Liver (tissue), 9 donors: ENCODE results near the gene CLIC5. TPM values are rescaled to one million over a fixed set of nuclear protein-coding genes. Genes with fewer than 3 reads are reported as not detected.

ENCODE experiments used
- DNase-seq: peaks from one replicate; pipeline ENCODE4 v3.0.0-alpha.2; 2017; ENCODE audit warnings: low spot score
- H3K27ac ChIP-seq, 2 donors: one replicate each; pipeline ENCODE4 v1.7.0; 2013; ENCODE audit warnings: inconsistent platforms in 2 of 2, low read length in 2 of 2, control low read depth in 1 of 2, low read depth in 1 of 2, mild to moderate bottlenecking in 1 of 2
- H3K27me3 ChIP-seq, 4 donors: one replicate each; pipeline versions ENCODE4 v1.6.1 to v1.7.0; 2013; ENCODE audit warnings: low read length in 3 of 4, inconsistent platforms in 1 of 4, mild to moderate bottlenecking in 1 of 4, moderate library complexity in 1 of 4; ENCODE audit not compliant: control insufficient read depth in 4 of 4, insufficient read depth in 4 of 4
- H3K36me3 ChIP-seq, 4 donors: one replicate each; pipeline versions ENCODE4 v1.6.1 to v1.7.0; 2013; ENCODE audit warnings: low read length in 3 of 4, mild to moderate bottlenecking in 3 of 4, low read depth in 1 of 4, moderate library complexity in 1 of 4; ENCODE audit not compliant: control insufficient read depth in 4 of 4, insufficient read depth in 3 of 4
- H3K4me1 ChIP-seq, 4 donors: one replicate each; pipeline versions ENCODE4 v1.6.1 to v1.7.0; 2013; ENCODE audit warnings: low read length in 3 of 4, mild to moderate bottlenecking in 3 of 4, moderate library complexity in 1 of 4; ENCODE audit not compliant: control insufficient read depth in 4 of 4, insufficient read depth in 4 of 4
- H3K4me3 ChIP-seq, 3 donors: one replicate each; pipeline versions ENCODE4 v1.6.1 to v1.7.0; 2013; ENCODE audit warnings: low read length in 3 of 3, control low read depth in 1 of 3, low read depth in 1 of 3, mild to moderate bottlenecking in 1 of 3
- H3K9ac ChIP-seq, 2 donors: one replicate each; pipeline ENCODE4 v1.7.0; 2013; ENCODE audit warnings: low read length in 2 of 2, mild to moderate bottlenecking in 2 of 2, moderate library complexity in 2 of 2, control low read depth in 1 of 2, low read depth in 1 of 2
- H3K9me3 ChIP-seq, 4 donors: one replicate each; pipeline versions ENCODE4 v1.6.1 to v1.7.0; 2013; ENCODE audit warnings: low read length in 3 of 4; ENCODE audit not compliant: control insufficient read depth in 4 of 4
- EGR1 ChIP-seq, 2 donors: IDR thresholded peaks; 2 replicates each; pipeline ENCODE4 v1.6.1; 2016 to 2018; ENCODE audit warnings: antibody characterized with exemption in 2 of 2, low read depth in 2 of 2
- FOXA1 ChIP-seq: IDR thresholded peaks from 2 replicates; pipeline ENCODE4 v1.6.1; 2016; ENCODE audit warnings: antibody characterized with exemption
- FOXA2 ChIP-seq: IDR thresholded peaks from 2 replicates; pipeline ENCODE4 v1.6.1; 2016; ENCODE audit warnings: antibody characterized with exemption
- GABPA ChIP-seq, 2 donors: IDR thresholded peaks in 1 of 2; conservative IDR thresholded peaks in 1 of 2; 2 replicates each; pipeline ENCODE4 v1.6.1; 2016; ENCODE audit warnings: antibody characterized with exemption in 2 of 2, mild to moderate bottlenecking in 1 of 2, moderate library complexity in 1 of 2
- HNF4A ChIP-seq, 2 donors: conservative IDR thresholded peaks; 2 replicates each; pipeline ENCODE4 v1.6.1; 2016; ENCODE audit warnings: antibody characterized with exemption in 2 of 2, mild to moderate bottlenecking in 2 of 2
- HNF4G ChIP-seq: IDR thresholded peaks from 2 replicates; pipeline ENCODE4 v1.6.1; 2016; ENCODE audit warnings: antibody characterized with exemption
- JUND ChIP-seq, 2 donors: IDR thresholded peaks; 2 replicates each; pipeline ENCODE4 v1.6.1; 2016; ENCODE audit warnings: antibody characterized with exemption in 2 of 2
- NR2F2 ChIP-seq: IDR thresholded peaks from 2 replicates; pipeline ENCODE4 v1.6.1; 2016; ENCODE audit warnings: antibody characterized with exemption
- RAD21 ChIP-seq, 2 donors: IDR thresholded peaks; 2 replicates each; pipeline ENCODE4 v1.6.1; 2016; ENCODE audit warnings: antibody characterized with exemption in 2 of 2, mild to moderate bottlenecking in 2 of 2
- RXRA ChIP-seq, 2 donors: IDR thresholded peaks; 2 replicates each; pipeline ENCODE4 v1.6.1; 2017 to 2018; ENCODE audit warnings: antibody characterized with exemption in 2 of 2, mild to moderate bottlenecking in 1 of 2
- SP1 ChIP-seq: IDR thresholded peaks from 2 replicates; pipeline ENCODE4 v1.6.1; 2018; ENCODE audit warnings: antibody characterized with exemption, mild to moderate bottlenecking
- TAF1 ChIP-seq: conservative IDR thresholded peaks from 2 replicates; pipeline ENCODE4 v1.6.1; 2016; ENCODE audit warnings: antibody characterized with exemption, mild to moderate bottlenecking
- YY1 ChIP-seq: IDR thresholded peaks from 2 replicates; pipeline ENCODE4 v1.6.1; 2016; ENCODE audit warnings: antibody characterized with exemption, mild to moderate bottlenecking
- WGBS: extraction: QIAGEN DNeasy Blood & Tissue Kit; methylation state at CpG from one replicate; pipeline ENCODE4 v1.1.7; 2013; 5-methylcytosine and 5-hydroxymethylcytosine counted together
- polyA plus RNA-seq, 2 donors: library from polyadenylated mRNA; stranded (reverse) in 1 of 2; unstranded in 1 of 2; fragments of 200-250 nt in 1 of 2; fragments of >200 nt in 1 of 2; fragmentation: Nextera tagmentation in 1 of 2; extraction: Ambion mirVana in 1 of 2; gene quantifications; one replicate each; pipeline versions ENCODE4 v1.2.1 to v1.2.3, GENCODE V29; 2013 to 2015
- total RNA-seq, 2 donors: library from RNA; depleted of rRNA; stranded (reverse); fragments of >200 nt; gene quantifications; one replicate each; pipeline ENCODE4 v1.2.3, GENCODE V29; 2014
- TF ChIP-seq, protein P1 (sequence below): IDR thresholded peaks from 2 replicates; pipeline ENCODE4 v1.6.1; 2016; ENCODE audit warnings: antibody characterized with exemption
- TF ChIP-seq, protein P2 (sequence below): IDR thresholded peaks from 2 replicates; pipeline ENCODE4 v1.6.1; 2016; ENCODE audit warnings: antibody characterized with exemption, mild to moderate bottlenecking
- TF ChIP-seq, protein P3 (sequence below): IDR thresholded peaks from 2 replicates; pipeline ENCODE4 v1.6.1; 2016; ENCODE audit warnings: antibody characterized with exemption
- TF ChIP-seq, protein P4 (sequence below): fragments of 150-350 bp; IDR thresholded peaks from 2 replicates; pipeline ENCODE4 v1.5.1; 2017; ENCODE audit warnings: improper control_type of control experiment, low read depth, low read length; ENCODE audit not compliant: missing input control
- donor health status: healthy.
- donor health status: healthy.
- donor health status: healthy.
- donor health status: healthy.
- donor health status: healthy.

CLIC5 gene
- total and polyA plus RNA-seq, 4 donors: 0.05 to 0.33 (median 0.14) TPM

DNA sequence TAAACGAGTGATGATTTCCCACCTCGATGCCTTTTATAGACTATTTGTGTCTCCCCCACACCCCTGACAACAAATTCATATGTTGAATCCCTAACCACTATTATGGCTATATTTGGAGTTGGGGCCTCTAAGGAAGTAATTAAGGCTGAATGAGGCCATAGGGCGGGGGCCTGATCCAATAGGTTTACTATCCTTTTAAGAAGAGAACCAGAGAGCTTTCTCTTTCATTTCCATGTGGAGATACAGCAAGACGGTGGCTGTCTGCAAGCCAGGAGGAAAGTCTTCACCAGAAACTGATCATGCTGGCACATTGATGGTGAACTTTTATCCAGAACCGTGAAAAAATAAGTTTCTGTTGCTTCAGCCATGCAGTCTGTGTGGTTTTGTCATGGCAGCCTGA is 38.9 kb upstream of the CLIC5 start:
- Histone ChIP-seq H3K27ac (no peak overlapping the region), H3K4me1 (peaks cover 0 to 13% (median 7%) of the 10 kb centered on the region in 4 donors), H3K9ac (no peak overlapping the region), H3K4me3 (no peak overlapping the region), H3K27me3 (no peaks in the 10 kb centered on the region), H3K9me3 (no peaks in the 10 kb centered on the region), H3K36me3 (no peaks in the 10 kb centered on the region)
- DNase-seq: no peak
- TF ChIP-seq, protein P1, sequence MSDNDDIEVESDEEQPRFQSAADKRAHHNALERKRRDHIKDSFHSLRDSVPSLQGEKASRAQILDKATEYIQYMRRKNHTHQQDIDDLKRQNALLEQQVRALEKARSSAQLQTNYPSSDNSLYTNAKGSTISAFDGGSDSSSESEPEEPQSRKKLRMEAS: no peak
- TF ChIP-seq JUND (IDR thresholded peaks at IDR 0.05) (no peak), FOXA2 (no peak), HNF4G (no peak), YY1 (no peak), EGR1 (IDR thresholded peaks at IDR 0.05; ENCODE audit: low read depth in 2 of 2) (no peak), RAD21 (IDR thresholded peaks at IDR 0.05) (no peak), SP1 (no peak), RXRA (IDR thresholded peaks at IDR 0.05) (no peak)
- TF ChIP-seq, protein P2, sequence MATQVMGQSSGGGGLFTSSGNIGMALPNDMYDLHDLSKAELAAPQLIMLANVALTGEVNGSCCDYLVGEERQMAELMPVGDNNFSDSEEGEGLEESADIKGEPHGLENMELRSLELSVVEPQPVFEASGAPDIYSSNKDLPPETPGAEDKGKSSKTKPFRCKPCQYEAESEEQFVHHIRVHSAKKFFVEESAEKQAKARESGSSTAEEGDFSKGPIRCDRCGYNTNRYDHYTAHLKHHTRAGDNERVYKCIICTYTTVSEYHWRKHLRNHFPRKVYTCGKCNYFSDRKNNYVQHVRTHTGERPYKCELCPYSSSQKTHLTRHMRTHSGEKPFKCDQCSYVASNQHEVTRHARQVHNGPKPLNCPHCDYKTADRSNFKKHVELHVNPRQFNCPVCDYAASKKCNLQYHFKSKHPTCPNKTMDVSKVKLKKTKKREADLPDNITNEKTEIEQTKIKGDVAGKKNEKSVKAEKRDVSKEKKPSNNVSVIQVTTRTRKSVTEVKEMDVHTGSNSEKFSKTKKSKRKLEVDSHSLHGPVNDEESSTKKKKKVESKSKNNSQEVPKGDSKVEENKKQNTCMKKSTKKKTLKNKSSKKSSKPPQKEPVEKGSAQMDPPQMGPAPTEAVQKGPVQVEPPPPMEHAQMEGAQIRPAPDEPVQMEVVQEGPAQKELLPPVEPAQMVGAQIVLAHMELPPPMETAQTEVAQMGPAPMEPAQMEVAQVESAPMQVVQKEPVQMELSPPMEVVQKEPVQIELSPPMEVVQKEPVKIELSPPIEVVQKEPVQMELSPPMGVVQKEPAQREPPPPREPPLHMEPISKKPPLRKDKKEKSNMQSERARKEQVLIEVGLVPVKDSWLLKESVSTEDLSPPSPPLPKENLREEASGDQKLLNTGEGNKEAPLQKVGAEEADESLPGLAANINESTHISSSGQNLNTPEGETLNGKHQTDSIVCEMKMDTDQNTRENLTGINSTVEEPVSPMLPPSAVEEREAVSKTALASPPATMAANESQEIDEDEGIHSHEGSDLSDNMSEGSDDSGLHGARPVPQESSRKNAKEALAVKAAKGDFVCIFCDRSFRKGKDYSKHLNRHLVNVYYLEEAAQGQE: no peak
- TF ChIP-seq, protein P3, sequence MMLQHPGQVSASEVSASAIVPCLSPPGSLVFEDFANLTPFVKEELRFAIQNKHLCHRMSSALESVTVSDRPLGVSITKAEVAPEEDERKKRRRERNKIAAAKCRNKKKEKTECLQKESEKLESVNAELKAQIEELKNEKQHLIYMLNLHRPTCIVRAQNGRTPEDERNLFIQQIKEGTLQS: no peak
- TF ChIP-seq, protein P4, sequence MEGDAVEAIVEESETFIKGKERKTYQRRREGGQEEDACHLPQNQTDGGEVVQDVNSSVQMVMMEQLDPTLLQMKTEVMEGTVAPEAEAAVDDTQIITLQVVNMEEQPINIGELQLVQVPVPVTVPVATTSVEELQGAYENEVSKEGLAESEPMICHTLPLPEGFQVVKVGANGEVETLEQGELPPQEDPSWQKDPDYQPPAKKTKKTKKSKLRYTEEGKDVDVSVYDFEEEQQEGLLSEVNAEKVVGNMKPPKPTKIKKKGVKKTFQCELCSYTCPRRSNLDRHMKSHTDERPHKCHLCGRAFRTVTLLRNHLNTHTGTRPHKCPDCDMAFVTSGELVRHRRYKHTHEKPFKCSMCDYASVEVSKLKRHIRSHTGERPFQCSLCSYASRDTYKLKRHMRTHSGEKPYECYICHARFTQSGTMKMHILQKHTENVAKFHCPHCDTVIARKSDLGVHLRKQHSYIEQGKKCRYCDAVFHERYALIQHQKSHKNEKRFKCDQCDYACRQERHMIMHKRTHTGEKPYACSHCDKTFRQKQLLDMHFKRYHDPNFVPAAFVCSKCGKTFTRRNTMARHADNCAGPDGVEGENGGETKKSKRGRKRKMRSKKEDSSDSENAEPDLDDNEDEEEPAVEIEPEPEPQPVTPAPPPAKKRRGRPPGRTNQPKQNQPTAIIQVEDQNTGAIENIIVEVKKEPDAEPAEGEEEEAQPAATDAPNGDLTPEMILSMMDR: no peak
- 85% methylated on average over 5 of the region's 5 CpGs for WGBS

DNA sequence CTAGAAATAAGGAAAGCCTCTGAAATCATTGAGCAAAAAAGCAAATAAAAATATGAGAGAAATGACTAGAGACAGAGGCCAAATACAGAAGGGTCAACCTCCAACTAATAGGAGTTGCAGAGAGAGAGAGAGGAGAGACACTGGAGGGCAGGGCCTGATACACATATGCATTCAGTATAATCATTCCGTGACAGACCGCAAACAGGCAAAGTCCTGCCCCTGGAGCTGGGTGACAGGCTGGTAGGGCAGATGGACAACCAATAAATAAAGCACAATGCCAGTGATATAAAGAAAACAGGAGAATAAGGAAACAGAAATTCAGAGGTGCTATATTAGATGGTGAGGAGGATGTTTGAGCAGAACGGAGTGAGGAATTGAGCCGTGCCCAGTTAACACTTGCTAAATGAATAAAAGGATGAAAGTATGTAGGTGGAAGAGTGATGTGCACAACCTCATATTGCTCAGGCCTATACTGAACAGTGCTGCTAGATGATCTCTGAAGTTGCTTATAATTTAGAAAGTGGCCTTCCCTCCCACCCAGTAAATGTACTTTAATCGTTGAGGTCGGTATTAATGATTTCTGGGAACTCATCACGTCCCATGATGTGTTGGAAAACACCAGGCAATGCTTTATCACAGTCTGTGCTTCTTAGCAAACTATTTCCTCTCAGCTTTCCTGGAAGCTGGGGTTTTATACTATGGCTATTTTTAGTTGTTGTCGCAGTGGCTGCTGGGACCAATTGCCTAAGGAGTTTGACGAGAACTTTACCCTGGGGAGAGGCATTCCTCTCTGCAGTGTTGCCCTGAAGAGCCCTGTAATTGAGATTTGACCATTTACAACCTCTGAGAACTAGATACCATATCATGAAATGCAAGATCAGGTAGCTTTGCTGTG is 37.6 kb upstream of the CLIC5 start:
- Histone ChIP-seq H3K27ac (peak overlapping the region; percentile 42 to 55), H3K9me3 (no peaks in the 10 kb centered on the region), H3K9ac (no peak overlapping the region), H3K4me3 (no peak overlapping the region), H3K27me3 (no peaks in the 10 kb centered on the region), H3K36me3 (no peaks in the 10 kb centered on the region), H3K4me1 (peaks cover 0 to 13% (median 5%) of the 10 kb centered on the region in 4 donors)
- 46% methylated on average over 9 of the region's 9 CpGs for WGBS
- no peak for DNase-seq
- TF ChIP-seq TAF1 (peak; percentile 19), YY1 (peak; percentile 22), FOXA1 (no peak), RXRA (IDR thresholded peaks at IDR 0.05) (peak; percentile 75 to 78), EGR1 (IDR thresholded peaks at IDR 0.05; ENCODE audit: low read depth in 2 of 2) (peak; percentile 49), HNF4G (peak; percentile 43), JUND (IDR thresholded peaks at IDR 0.05) (no peak), NR2F2 (peak; percentile 22), FOXA2 (no peak), HNF4A (conservative IDR thresholded peaks at IDR 0.05) (peak; percentile 68 to 81), SP1 (peak; percentile 91), RAD21 (IDR thresholded peaks at IDR 0.05) (peak in 1 of 2 donors; percentile 35), GABPA (IDR thresholded peaks at IDR 0.05 in 1 of 2, conservative IDR thresholded peaks at IDR 0.05 in 1 of 2) (no peak)
- TF ChIP-seq, protein P1: peak; percentile 79
- TF ChIP-seq, protein P3: peak; percentile 62
- TF ChIP-seq, protein P4: no peak
